OCI-LY1 (cell line): ENCODE data around the gene AKR7A2.

Experiments used
- CTCF ChIP-seq: fragments of 200-600 bp; sonication (generic), shearing (Covaris generic); IDR thresholded peaks from 2 replicates; pipeline ENCODE4 v1.5.1; 2017; ENCODE audit warnings: mild to moderate bottlenecking, antibody characterized with exemption, low read length, moderate library complexity, mixed read lengths
- EZH2 ChIP-seq: fragments of 200-600 bp; sonication (generic), shearing (Covaris generic); IDR thresholded peaks from 2 replicates; pipeline ENCODE4 v1.8.0; 2017; ENCODE audit warnings: borderline replicate concordance, mixed run types, mild to moderate bottlenecking, antibody characterized with exemption, low read length, moderate library complexity, mixed read lengths

DNA sequence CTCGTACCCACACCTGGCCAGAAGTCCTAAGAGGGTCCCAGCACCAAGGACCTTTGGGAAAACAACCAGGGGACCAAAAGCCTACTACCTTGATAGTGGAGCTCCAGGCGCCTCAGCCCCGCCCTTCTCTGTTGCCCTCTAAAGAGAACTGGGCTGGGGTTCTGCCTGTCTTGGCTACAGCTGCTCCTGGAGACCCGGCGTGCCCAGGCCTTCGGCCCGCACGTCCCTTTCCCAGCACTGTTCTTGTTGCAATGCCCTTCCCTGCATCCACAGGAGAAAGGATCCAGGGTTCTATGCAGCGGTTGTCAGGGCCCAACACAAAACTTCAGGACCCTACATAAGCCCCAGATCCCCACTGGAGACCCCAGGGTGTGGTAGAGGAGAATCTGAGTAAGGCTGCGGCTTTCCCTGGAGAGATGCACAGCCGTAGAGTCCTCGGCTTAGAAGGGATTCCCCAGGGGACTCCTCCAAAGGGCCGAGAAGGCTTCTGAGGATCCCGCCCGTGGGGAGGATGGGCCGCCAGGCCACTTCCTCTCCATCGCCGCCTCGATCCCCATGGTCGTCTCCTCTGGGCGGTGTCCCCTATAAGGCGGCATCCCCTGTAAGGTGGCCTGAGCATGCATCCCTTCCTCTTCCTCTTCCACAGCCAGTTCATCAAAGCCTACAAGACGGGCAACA lies 12.2 kb upstream of the AKR7A2 start:
- TF ChIP-seq EZH2 (no peak), CTCF (no peak)
